HG03575 (cell line): Measurements from ENCODE around the gene SLC38A10.

Source experiments
- ATAC-seq: cut with Tn5 transposase; IDR thresholded peaks from one replicate; pipeline ENCODE4 v1.9.1; 2021; ENCODE audit not compliant: unreplicated experiment, insufficient number of reproducible peaks, low FRiP score; ENCODE audit errors: extremely low read depth

SLC38A10 gene

GRCh38 chr17:81285894-81286293, 9.2 kb downstream of the SLC38A10 start:
- ATAC-seq: no peak

GRCh38 chr17:81285179-81285878, 9.8 kb downstream of the SLC38A10 start:
- ATAC-seq: no peak

DNA sequence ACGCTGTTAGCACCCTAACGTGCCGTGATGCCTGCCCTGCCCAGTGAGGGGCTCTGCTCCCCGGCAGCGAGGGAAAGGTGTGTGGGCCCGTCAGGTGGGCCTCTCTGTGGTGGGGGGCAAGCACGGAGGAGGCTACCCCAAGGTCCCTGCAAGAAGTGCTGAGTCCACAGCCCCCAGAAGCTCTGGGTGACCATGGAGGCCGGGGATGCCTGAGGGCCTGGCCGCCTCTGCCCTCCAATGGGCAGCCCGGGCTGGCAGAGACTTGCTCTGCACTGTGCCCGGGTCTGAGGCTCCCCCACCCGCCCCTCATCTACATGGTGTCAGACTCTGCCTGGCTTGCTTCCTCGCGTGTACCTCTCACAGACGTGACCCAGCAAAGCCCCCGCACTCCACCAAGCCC, 12.2 kb downstream of the SLC38A10 start:
- ATAC-seq: no peak

DNA sequence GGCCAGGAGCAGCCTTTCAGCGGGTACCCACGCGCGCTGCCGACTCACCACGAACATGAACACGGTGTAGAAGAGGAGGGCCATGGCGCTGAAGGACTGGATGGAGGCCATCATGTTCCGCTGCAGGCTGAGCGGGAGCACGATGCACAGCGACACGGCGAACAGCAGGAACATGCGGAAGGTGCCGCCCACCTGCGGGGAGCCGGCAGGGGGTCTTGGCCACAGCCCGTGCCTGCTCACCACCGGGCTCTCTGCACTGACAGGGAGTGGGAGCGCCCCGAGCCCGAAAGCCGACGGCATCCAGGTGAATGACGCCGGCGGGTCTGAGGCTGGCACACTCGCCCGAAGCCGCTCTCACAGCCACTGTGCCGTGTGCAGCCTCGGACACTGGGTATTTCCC, 13.0 kb downstream of the SLC38A10 start:
- no peak for ATAC-seq

- no peak for ATAC-seq
These were observed 14.5 kb downstream of the SLC38A10 start for GRCh38 chr17:81280571-81280970.

DNA sequence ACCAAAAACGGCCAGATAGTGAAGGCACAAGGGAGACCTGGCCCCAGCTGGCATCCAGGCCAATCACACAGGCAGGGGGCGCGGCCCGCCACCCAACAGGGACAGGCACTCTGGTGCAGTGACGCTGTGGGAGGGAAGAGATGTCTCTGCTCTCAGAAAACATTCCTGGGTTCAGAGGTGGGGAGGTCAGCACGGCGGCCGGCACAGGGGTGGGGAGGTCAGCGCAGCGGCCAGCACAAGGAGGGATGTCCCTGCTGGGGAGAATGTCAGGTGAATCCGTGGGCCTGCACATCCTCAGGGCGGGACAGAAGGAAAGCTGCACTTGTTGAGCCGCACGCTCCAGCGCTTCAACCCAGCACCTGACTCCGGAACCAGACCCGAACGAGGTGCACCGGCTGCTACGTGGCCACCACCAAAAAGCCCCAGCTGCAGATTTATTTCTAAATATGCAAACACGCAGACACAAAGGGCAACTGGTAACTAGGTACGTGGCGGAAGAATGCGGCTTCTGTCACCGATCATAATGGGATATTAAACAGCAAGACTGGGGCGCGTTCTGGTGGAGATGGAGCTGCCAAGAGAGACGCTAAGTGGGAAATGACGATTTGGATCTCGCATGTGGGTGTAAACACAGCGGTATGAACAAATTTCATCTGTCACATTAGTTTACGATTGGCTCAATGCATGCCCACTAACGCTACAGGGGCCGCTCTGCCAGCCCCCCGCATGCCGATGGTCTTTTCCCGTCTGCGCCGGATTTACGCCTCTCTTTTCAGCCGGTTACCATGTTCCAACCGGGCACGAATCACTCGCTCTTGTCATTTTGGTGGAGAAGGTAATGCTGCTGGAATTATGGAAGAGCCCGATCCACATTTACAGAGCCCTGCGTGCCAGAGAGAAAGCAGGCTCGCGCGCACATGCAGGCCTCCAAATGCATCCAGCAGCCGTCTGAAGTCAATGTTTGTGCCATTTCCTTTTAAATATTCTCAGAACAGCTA, 15.5 kb downstream of the SLC38A10 start:
- no peak for ATAC-seq

- no peak for ATAC-seq
These were observed 16.3 kb downstream of the SLC38A10 start for GRCh38 chr17:81278831-81279230.

DNA sequence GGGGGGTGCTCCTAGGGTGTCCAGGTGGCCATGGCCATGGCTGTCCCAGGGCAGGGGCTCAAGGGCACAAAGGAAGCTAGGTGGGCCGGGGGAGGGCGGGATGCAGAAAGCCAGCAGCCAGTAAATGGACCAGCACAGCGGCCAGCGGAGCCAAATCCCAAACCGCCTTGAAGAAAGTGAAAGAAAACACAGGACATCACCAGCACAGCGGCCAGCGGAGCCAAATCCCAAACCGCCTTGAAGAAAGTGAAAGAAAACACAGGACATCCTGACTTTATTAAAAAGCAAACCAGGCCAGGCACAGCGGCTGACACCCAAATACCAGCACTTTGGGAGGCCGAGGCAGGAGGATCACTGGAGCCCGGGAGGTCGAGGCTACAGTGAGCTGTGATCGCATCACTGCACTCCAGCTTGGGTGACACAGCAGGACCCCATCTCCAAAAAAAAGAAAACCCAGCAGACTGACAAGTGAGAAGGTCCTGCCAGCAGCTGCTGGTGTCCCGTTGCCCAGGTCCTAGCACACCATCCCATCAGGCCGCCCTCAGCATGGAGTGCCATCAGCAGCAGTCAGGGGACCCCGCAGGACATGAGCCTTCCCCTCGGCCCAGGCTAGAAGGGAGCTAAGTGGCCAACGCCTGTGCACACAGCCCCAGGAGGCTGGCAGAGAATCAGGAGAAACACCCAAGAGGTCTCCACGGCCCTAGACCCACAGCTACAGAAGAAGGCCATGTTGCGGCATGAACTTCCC, 17.0 kb downstream of the SLC38A10 start:
- no peak for ATAC-seq

- ATAC-seq: no peak
These were observed 17.7 kb downstream of the SLC38A10 start for GRCh38 chr17:81277421-81277820.

- no peak for ATAC-seq
These were observed 18.3 kb downstream of the SLC38A10 start for GRCh38 chr17:81276781-81277180.

GRCh38 chr17:81274471-81274855, 20.6 kb downstream of the SLC38A10 start:
- ATAC-seq: no peak

DNA sequence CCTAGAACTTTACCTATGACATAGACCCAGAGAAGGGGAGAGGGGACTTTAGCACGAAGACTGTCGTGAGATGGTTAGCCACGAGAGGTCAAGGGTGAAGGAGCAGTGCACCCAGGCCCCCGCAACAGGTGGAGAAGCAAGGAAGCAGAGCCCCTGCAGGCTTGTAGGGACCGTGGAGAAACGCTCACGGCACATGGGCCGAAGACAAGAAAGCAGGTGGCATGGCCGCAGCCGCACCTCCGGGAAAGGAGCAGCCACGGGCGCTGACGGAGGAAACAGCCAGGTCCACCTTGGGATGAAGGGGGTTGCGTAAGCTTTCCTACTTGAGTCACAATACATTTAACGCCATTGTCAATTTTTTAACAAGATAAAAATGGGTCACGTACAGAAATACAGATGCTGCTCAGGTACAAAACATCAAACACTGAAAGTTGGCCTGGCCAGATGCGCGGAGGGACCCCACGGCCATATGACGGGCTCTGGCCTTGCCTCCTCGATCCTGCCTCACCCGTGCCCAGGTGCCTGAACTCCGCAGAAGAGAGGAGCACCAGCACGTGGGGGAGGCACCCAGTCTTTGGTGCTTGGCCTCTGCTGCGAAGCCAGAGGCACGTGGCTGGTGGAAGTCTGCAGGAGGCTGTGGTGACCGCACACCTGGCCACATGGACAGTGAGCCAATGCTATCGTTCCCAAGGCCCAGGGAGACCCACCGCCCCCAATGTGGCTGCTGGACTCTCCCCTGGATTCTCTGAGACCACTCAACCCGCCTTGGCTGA, 21.2 kb downstream of the SLC38A10 start:
- ATAC-seq: no peak

- ATAC-seq: no peak
These were observed 22.5 kb downstream of the SLC38A10 start for GRCh38 chr17:81272616-81273015.

DNA sequence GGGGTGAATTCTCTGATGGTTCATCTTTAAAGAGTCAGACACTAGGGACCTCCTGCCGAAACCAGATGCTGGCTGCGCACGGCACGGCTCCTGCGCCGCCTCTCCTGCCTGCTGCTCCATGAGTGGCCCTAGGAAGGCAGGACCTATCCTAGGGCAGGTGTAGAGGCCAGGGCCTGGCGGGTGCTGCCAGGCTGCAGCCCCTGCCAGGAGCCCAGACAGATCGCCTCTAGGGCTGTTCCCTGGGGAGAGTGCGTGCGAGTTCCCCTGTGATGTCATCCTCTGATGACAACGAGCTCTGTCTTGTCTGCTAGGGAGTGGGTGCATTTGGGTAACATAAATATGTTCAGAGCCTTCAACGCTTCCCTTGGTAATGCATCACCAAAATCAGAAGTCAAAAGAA, 23.9 kb downstream of the SLC38A10 start:
- no peak for ATAC-seq

GRCh38 chr17:81270279-81270678, 24.8 kb downstream of the SLC38A10 start:
- ATAC-seq: no peak

DNA sequence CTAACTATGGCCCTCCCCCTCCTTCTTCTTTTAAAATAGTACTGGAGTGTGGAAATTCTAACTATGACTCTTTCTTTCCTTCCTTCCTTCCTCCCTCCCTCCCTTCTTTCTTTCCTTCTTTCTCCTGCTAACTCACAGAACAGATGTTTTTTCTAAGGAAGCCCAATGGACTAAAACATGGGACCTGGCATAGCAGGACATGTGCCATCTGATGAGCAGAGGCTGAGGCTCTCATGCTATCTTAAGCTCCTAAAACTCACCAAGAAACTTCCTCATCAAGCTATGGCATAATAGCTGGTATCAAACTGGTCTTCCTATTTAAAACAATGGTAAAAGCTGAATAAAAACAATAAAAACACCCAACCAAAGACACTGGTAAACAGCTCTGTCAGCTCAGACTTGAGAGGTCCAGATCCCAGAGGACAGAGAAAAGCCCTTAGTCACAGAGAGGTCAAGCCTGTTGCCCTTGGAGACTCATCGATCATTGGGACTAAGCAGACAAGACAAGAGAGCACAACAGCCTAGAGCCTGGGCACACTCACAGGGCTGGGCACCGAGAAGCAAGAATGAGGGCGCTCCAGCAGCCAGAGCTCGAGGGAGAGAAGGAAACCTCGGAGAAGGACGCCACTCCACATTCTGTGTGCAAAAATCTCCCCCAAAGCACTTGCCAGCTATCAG, 27.6 kb downstream of the SLC38A10 start:
- no peak for ATAC-seq

GRCh38 chr17:81265576-81265975, 29.5 kb downstream of the SLC38A10 start:
- ATAC-seq: no peak

DNA sequence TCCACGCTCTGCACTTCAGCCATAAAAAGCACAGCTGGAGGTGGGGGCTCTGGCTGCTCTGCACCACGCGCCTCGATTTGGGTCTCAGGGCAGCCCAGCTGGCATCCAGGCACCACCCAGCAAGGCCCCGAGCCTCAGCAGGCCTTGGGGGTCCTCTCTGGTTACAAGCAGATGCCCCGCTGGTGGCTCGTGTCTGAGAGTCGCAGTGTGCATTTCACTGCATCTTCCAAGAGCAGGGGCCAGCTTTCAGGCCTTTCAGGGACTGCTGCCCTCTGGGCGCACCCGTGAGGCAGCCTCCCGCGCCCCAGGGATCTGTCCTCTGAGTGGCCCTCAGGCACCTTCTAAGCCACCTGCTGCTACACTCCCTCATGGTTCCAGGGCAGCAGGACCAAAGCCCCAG, 30.5 kb downstream of the SLC38A10 start:
- ATAC-seq: no peak
